ENCODE results near the gene ATG101.
"Not testable (repeated sequence)": the region's sequence is repeated elsewhere in the genome, so short reads cannot be mapped to it uniquely, and the experiment has no call there.

GRCh38 chr12:52117806-52118475 lies 48.2 kb downstream of the ATG101 start:
- TF ChIP-seq CTCF, POLR2A (IDR thresholded peaks at IDR 0.05): not testable (repeated sequence)

All from uterus (tissue), 2 donors.